OCI-LY7 (cell line): ENCODE measurements around the gene LDLRAD4. TPM values are rescaled to one million over a fixed set of nuclear protein-coding genes. Genes with fewer than 3 reads are reported as not detected.

Experiments
- BruUV-seq: library from RNA; stranded (reverse); fragments of 400-500 nt; replicated peaks from 2 replicates; lab custom pipeline; 2021; lab: Mats Ljungman, UMichigan
- CTCF ChIA-PET: fragments of 300-600 bp; sonication (Branson Sonifier 250); formaldehyde crosslinking; loops from one replicate; lab custom pipeline; 2022; ENCODE audit warnings: antibody characterized with exemption; ENCODE audit not compliant: unreplicated experiment; lab: Charles Lee
- POLR2A ChIA-PET: fragments of 300-600 bp; sonication (Branson Sonifier 250); formaldehyde crosslinking; loops from one replicate; lab custom pipeline; 2022; ENCODE audit warnings: antibody characterized with exemption; lab: Charles Lee
- DNase-seq: peaks from one replicate; pipeline ENCODE4 v3.0.0-alpha.2; 2015; ENCODE audit warnings: low spot score
- H2AFZ ChIP-seq: fragments of 200-600 bp; sonication (generic), shearing (Covaris generic); 2 replicates; pipeline ENCODE4 v1.6.1; 2014; ENCODE audit warnings: mild to moderate bottlenecking, antibody characterized with exemption, low read length, moderate library complexity
- H3K27ac ChIP-seq: fragments of 200-600 bp; sonication (generic); 2 replicates; pipeline ENCODE4 v1.5.1; 2014; ENCODE audit warnings: mixed run types, low read depth, mild to moderate bottlenecking, moderate library complexity, low read length, inconsistent platforms; ENCODE audit not compliant: poor library complexity, severe bottlenecking
- H3K36me3 ChIP-seq: fragments of 200-600 bp; sonication (generic); 2 replicates; pipeline ENCODE4 v1.6.1; 2014; ENCODE audit warnings: mild to moderate bottlenecking, antibody characterized with exemption, low read length, moderate library complexity, mixed read lengths; ENCODE audit not compliant: insufficient read depth
- H3K4me1 ChIP-seq: fragments of 200-600 bp; sonication (generic); 2 replicates; pipeline ENCODE4 v1.5.1; 2014; ENCODE audit warnings: mild to moderate bottlenecking, low read length; ENCODE audit not compliant: insufficient read depth, poor library complexity, severe bottlenecking
- H3K4me2 ChIP-seq: fragments of 200-600 bp; sonication (generic); 2 replicates; pipeline ENCODE4 v1.6.1; 2014; ENCODE audit warnings: mild to moderate bottlenecking, low read length
- H3K4me3 ChIP-seq: fragments of 200-600 bp; sonication (generic); 2 replicates; pipeline ENCODE4 v1.5.1; 2014; ENCODE audit warnings: mild to moderate bottlenecking, low read depth, low read length; ENCODE audit not compliant: poor library complexity, severe bottlenecking
- H3K79me2 ChIP-seq: fragments of 200-600 bp; sonication (generic); 2 replicates; pipeline ENCODE4 v1.6.1; 2016; ENCODE audit warnings: low read depth, mild to moderate bottlenecking, low read length, moderate library complexity, mixed read lengths; ENCODE audit not compliant: insufficient read depth
- H3K9me2 ChIP-seq: fragments of 200-600 bp; sonication (generic); 2 replicates; pipeline ENCODE4 v1.6.1; 2016; ENCODE audit warnings: mild to moderate bottlenecking, low read length, mixed read lengths; ENCODE audit not compliant: insufficient read depth
- H3K9me3 ChIP-seq: fragments of 200-600 bp; sonication (generic); 2 replicates; pipeline ENCODE4 v1.6.1; 2014; ENCODE audit warnings: mild to moderate bottlenecking, mixed run types, low read length, mixed read lengths
- H4K20me1 ChIP-seq: fragments of 200-600 bp; sonication (generic); 2 replicates; pipeline ENCODE4 v1.6.1; 2014; ENCODE audit warnings: mild to moderate bottlenecking, antibody characterized with exemption, low read length, moderate library complexity, mixed read lengths; ENCODE audit not compliant: insufficient read depth
- CTCF ChIP-seq: fragments of 200-600 bp; sonication (generic); conservative IDR thresholded peaks from 2 replicates; pipeline ENCODE4 v1.5.1; 2014; ENCODE audit warnings: mild to moderate bottlenecking, antibody characterized with exemption, low read length, moderate library complexity, mixed read lengths
- EZH2phosphoT487 ChIP-seq: fragments of 200-600 bp; sonication (generic); IDR thresholded peaks from 2 replicates; pipeline ENCODE4 v1.6.1; 2018; ENCODE audit warnings: low read depth, borderline replicate concordance, mild to moderate bottlenecking, mixed run types, antibody characterized with exemption, low read length, moderate library complexity, mixed read lengths
- intact Hi-C: fragments of 100-400 bp; cut with micrococcal nuclease; formaldehyde crosslinking; loops from one replicate; pipeline ENCODE4 v1.10.0; 2022; ENCODE audit not compliant: unreplicated experiment
- total RNA-seq, 2 experiments: library from RNA; depleted of rRNA in 1 of 2; stranded (reverse); fragments of >200 nt in 1 of 2; shearing (Covaris generic) in 1 of 2; gene quantifications; 2 replicates each; pipeline ENCODE4 v1.2.3, GENCODE V29; 2014 to 2022

The LDLRAD4 gene
- total RNA-seq, 2 experiments from 2014 or later, result 26.2 to 43.8 TPM

- intact Hi-C loops, result no loop called here
- Histone ChIP-seq H3K4me3 (no peak overlapping the region), H3K36me3 (no peaks in the 10 kb centered on the region), H3K9me3 (no peaks in the 10 kb centered on the region), H4K20me1 (no peaks in the 10 kb centered on the region), H3K79me2 (no peaks in the 10 kb centered on the region), H3K9me2 (no peaks in the 10 kb centered on the region), H3K4me2 (no peak overlapping the region), H3K27ac (no peak overlapping the region), H2AFZ (no peak overlapping the region), H3K4me1 (no peaks in the 10 kb centered on the region)
- ChIA-PET CTCF (no interaction called here), POLR2A (no interaction called here)
- no peak for DNase-seq
- no TSS peak for BruUV-seq
- no peak for TF ChIP-seq CTCF
These were observed 213.3 kb downstream of the LDLRAD4 start for GRCh38 chr18:13431886-13432285.

DNA sequence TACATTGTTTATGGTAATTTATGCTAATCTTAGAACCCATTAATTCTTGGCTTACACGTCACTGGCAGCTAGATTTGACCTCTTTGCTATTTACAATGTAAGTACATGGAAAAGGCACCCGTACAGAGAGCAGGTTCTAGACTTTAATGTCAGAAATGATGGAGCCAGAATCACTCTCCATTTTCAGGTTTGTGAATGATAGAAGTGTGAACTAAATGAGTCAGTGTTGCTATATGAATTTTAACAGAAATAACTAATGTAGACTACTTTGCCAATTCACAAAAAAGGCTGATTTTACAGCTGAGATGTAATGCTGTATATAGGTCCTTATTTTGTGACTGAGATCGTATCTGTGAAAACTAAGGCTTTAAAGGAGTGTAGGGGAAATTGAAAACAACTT is 214.6 kb downstream of the LDLRAD4 start:
- H3K4me3 ChIP-seq, result no peak overlapping the region
- H3K27ac ChIP-seq, result no peak overlapping the region
- H3K9me2 ChIP-seq, result no peaks in the 10 kb centered on the region
- H3K9me3 ChIP-seq, result no peaks in the 10 kb centered on the region
- intact Hi-C loops, result no loop called here
- H2AFZ ChIP-seq, result no peak overlapping the region
- no peaks in the 10 kb centered on the region for H3K36me3 ChIP-seq
- ChIA-PET CTCF (no interaction called here), POLR2A (no interaction called here)
- H3K4me1 ChIP-seq, result peaks cover 12% of the 10 kb centered on the region
- no peaks in the 10 kb centered on the region for H3K79me2 ChIP-seq
- H4K20me1 ChIP-seq, result no peaks in the 10 kb centered on the region
- no TSS peak for BruUV-seq
- no peak for DNase-seq
- no peak overlapping the region for H3K4me2 ChIP-seq
- TF ChIP-seq EZH2phosphoT487 (no peak), CTCF (no peak)

DNA sequence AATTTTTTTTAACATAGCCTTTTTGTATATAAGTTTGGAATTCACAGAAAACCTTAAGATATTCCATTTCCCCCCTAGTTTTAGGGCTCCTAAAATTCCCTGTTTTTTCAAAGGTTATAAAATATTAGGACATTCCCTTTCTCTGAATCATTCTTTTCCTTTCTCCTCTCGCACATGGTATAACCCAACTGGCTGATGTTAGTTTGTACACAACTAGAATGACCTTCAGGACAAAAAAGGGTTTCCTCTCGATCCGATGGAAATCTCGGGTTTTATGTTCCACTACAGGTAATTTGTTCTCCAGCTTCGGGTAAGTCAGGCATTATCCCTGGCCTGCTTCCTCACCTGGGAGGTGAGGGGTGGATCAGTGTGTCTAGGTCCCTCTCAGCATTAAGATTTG is 215.1 kb downstream of the LDLRAD4 start:
- H2AFZ ChIP-seq, result no peak overlapping the region
- no TSS peak for BruUV-seq
- no peaks in the 10 kb centered on the region for H3K9me3 ChIP-seq

More for the DNA sequence above, 215.1 kb downstream of the LDLRAD4 start:
- Histone ChIP-seq H4K20me1 (no peaks in the 10 kb centered on the region), H3K27ac (no peak overlapping the region), H3K4me3 (no peak overlapping the region), H3K79me2 (no peaks in the 10 kb centered on the region), H3K4me2 (no peak overlapping the region), H3K4me1 (peaks cover 17% of the 10 kb centered on the region), H3K9me2 (no peaks in the 10 kb centered on the region), H3K36me3 (no peaks in the 10 kb centered on the region)
- DNase-seq, result no peak
- ChIA-PET POLR2A (interaction anchor here (0.6 kb wide), 1 partner anchor 252 kb away, joined by 5 read pairs; no protein-coding TSS in a partner anchor), CTCF (no interaction called here)
- TF ChIP-seq EZH2phosphoT487 (no peak), CTCF (no peak)
- intact Hi-C loops, result no loop called here
